ENCODE results near the gene STK39. TPM values are rescaled to one million over a fixed set of nuclear protein-coding genes. Genes with fewer than 3 reads are reported as not detected.
A peak's percentile ranks its signal among the peaks of the same experiment; 100 is the strongest.

Gene STK39
- total and polyA plus RNA-seq, 9 of the 15 experiments (the other 6 are each of a cell fraction or from before 2014, with no cell fraction given): 0.19 to 0.76 (median 0.51) TPM

GRCh38 chr2:168246483-168247340, 683 bp downstream of the STK39 start (continued):
- TF ChIP-seq E2F6 (IDR thresholded peaks at IDR 0.05; ENCODE audit: borderline replicate concordance in 1 of 2, extremely low read depth in 1 of 2, insufficient read depth in 1 of 2, insufficient read length in 1 of 2, low read depth in 1 of 2, low read length in 1 of 2, poor library complexity in 1 of 2, severe bottlenecking in 1 of 2) (peak in 1 of 2 experiments; percentile 73), PHF21A (IDR thresholded peaks at IDR 0.05; ENCODE audit: borderline replicate concordance, low read depth) (no peak), SETDB1 (IDR thresholded peaks at IDR 0.05; ENCODE audit: low read length) (no peak), MAX (CRISPR knock-in tag; IDR thresholded peaks at IDR 0.05) (no peak; the same call in 1 of the 2 replicates), CTBP1 (IDR thresholded peaks at IDR 0.05; ENCODE audit: borderline replicate concordance) (peak; percentile 18; the same call in 1 of the 2 replicates), ZNF551 (CRISPR knock-in tag; IDR thresholded peaks at IDR 0.05) (no peak), ZNF511 (CRISPR knock-in tag; IDR thresholded peaks at IDR 0.05) (no peak), RBFOX2 (IDR thresholded peaks at IDR 0.05; ENCODE audit: low read depth, low read length) (no peak), MGA (IDR thresholded peaks at IDR 0.05) (peak; percentile 42), ZNF764 (CRISPR knock-in tag; IDR thresholded peaks at IDR 0.05; ENCODE audit: low read depth) (no peak), NFE2L1 (tag; IDR thresholded peaks at IDR 0.05; ENCODE audit: borderline replicate concordance, low read depth) (no peak)

Measured in K562 (cell line).